HG03575 (cell line): ENCODE results near the gene DLK2.
"Not testable (repeated sequence)": the region's sequence is repeated elsewhere in the genome, so short reads cannot be mapped to it uniquely, and the experiment has no call there.

Experiments used
- ATAC-seq: cut with Tn5 transposase; IDR thresholded peaks from one replicate; pipeline ENCODE4 v1.9.1; 2021; ENCODE audit not compliant: unreplicated experiment, insufficient number of reproducible peaks, low FRiP score; ENCODE audit errors: extremely low read depth

DLK2 gene

GRCh38 chr6:43455531-43456428, at the start of gene DLK2:
Gene DLK2, minus strand, starts transcription at chr6:43455548. Its CDS starts 723 bp downstream, at chr6:43454825.
- ATAC-seq: no peak

GRCh38 chr6:43503443-43503842, 48.1 kb upstream of the DLK2 start:
- no peak for ATAC-seq

- no peak for ATAC-seq
Measured at GRCh38 chr6:43502666-43503065, 47.3 kb upstream of the DLK2 start.

- ATAC-seq: no peak
Measured at GRCh38 chr6:43500921-43501320, 45.6 kb upstream of the DLK2 start.

GRCh38 chr6:43499028-43499815, 43.9 kb upstream of the DLK2 start:
- no peak for ATAC-seq

- ATAC-seq: not testable (repeated sequence)
Measured at GRCh38 chr6:43498291-43498690, 42.9 kb upstream of the DLK2 start.

GRCh38 chr6:43497689-43498088, 42.3 kb upstream of the DLK2 start:
- ATAC-seq: no peak

- ATAC-seq: no peak
Measured at GRCh38 chr6:43497129-43497396, 41.7 kb upstream of the DLK2 start.

GRCh38 chr6:43496370-43497128, 41.2 kb upstream of the DLK2 start:
- ATAC-seq: no peak

GRCh38 chr6:43495409-43495941, 40.1 kb upstream of the DLK2 start:
- ATAC-seq: no peak

GRCh38 chr6:43494766-43495165, 39.4 kb upstream of the DLK2 start:
- ATAC-seq: no peak

- no peak for ATAC-seq
Measured at GRCh38 chr6:43494321-43494720, 39.0 kb upstream of the DLK2 start.

GRCh38 chr6:43493833-43494232, 38.5 kb upstream of the DLK2 start:
- no peak for ATAC-seq

- ATAC-seq: no peak
Measured at GRCh38 chr6:43493230-43493629, 37.9 kb upstream of the DLK2 start.

- no peak for ATAC-seq
Measured at GRCh38 chr6:43492673-43493072, 37.3 kb upstream of the DLK2 start.

- ATAC-seq: no peak
Measured at GRCh38 chr6:43491750-43492661, 36.7 kb upstream of the DLK2 start.

- no peak for ATAC-seq
Measured at GRCh38 chr6:43490523-43490939, 35.2 kb upstream of the DLK2 start.

- ATAC-seq: no peak
Measured at GRCh38 chr6:43489277-43490072, 34.1 kb upstream of the DLK2 start.
